B cell (primary cell): ENCODE results near the gene NPIPB9. TPM values are rescaled to one million over a fixed set of nuclear protein-coding genes. Genes with fewer than 3 reads are reported as not detected.
A peak's percentile ranks its signal among the peaks of the same experiment; 100 is the strongest.
"Not testable (repeated sequence)": the region's sequence is repeated elsewhere in the genome, so short reads cannot be mapped to it uniquely, and the experiment has no call there.

Experiments
- ATAC-seq: fragments of 200-7000 bp; cut with Tn5 transposase; one replicate; pipeline ENCODE4 v1.10.0; 2021; ENCODE audit warnings: low read depth, mild to moderate bottlenecking, moderate number of reproducible peaks, moderate library complexity
- CTCF ChIA-PET: fragments of 350-600 bp; sonication (Branson Sonifier 250); formaldehyde crosslinking; loops from one replicate; lab custom pipeline; 2021; ENCODE audit warnings: antibody characterized with exemption, inconsistent platforms; lab: Charles Lee
- POLR2A ChIA-PET: fragments of 350-600 bp; sonication (Branson Sonifier 250); formaldehyde crosslinking; loops from one replicate; lab custom pipeline; 2021; ENCODE audit warnings: antibody characterized with exemption; lab: Charles Lee
- DNase-seq: peaks from one replicate; pipeline ENCODE4 v3.0.0; 2013
- H2AFZ ChIP-seq: 2 replicates; pipeline ENCODE4 v1.6.1; 2012; ENCODE audit warnings: mild to moderate bottlenecking, low read depth, low read length; ENCODE audit not compliant: insufficient read depth, poor library complexity, severe bottlenecking
- H3K27ac ChIP-seq, 2 donors: 1 replicate in 1 of 2; 2 replicates in 1 of 2; pipeline ENCODE4 v1.5.1; 2012 to 2013; ENCODE audit warnings: low read length in 2 of 2, mild to moderate bottlenecking in 2 of 2, moderate library complexity in 1 of 2
- H3K27me3 ChIP-seq, 4 experiments: fragments of 200-600 bp in 1 of 4; sonication (generic) in 1 of 4; replicated peaks in 1 of 4; 1 replicate in 2 of 4; 2 replicates in 2 of 4; pipeline versions ENCODE4 v1.6.1 to v1.7.0; 2013 to 2016; ENCODE audit warnings: low read length in 3 of 4, mild to moderate bottlenecking in 2 of 4, mixed read lengths in 1 of 4, moderate library complexity in 1 of 4; ENCODE audit not compliant: insufficient read depth in 4 of 4, control insufficient read depth in 3 of 4; ENCODE audit errors: control extremely low read depth in 1 of 4
- H3K36me3 ChIP-seq, 2 experiments: replicated peaks in 1 of 2; 1 replicate in 1 of 2; 2 replicates in 1 of 2; pipeline versions ENCODE4 v1.6.1 to v1.7.1; 2013; ENCODE audit warnings: low read length in 1 of 2; ENCODE audit not compliant: insufficient read depth in 2 of 2, control insufficient read depth in 1 of 2; ENCODE audit errors: control extremely low read depth in 1 of 2, extremely low read depth in 1 of 2
- H3K4me1 ChIP-seq, 2 donors: fragments of 200-600 bp in 1 of 2; sonication (generic) in 1 of 2; 1 replicate in 1 of 2; 2 replicates in 1 of 2; pipeline versions ENCODE4 v1.5.1 to v1.6.1; 2013 to 2017; ENCODE audit warnings: low read length in 2 of 2; ENCODE audit not compliant: control insufficient read depth in 2 of 2, insufficient read depth in 2 of 2
- H3K4me2 ChIP-seq: replicated peaks from 2 replicates; pipeline ENCODE3; 2012; ENCODE audit warnings: mild to moderate bottlenecking, low read depth, low read length; ENCODE audit not compliant: poor library complexity, severe bottlenecking
- H3K4me3 ChIP-seq, 5 experiments: fragments of 200-600 bp in 1 of 5; sonication (generic) in 1 of 5; 1 replicate in 3 of 5; 2 replicates in 2 of 5; pipeline versions ENCODE4 v1.5.1 to v1.7.0; 2011 to 2016; ENCODE audit warnings: low read length in 4 of 5, mild to moderate bottlenecking in 4 of 5, low read depth in 2 of 5, control low read depth in 1 of 5, moderate library complexity in 1 of 5; ENCODE audit not compliant: insufficient read depth in 1 of 5; ENCODE audit errors: control extremely low read depth in 1 of 5, extremely low read depth in 1 of 5
- H3K79me2 ChIP-seq: fragments of 200-600 bp; sonication (generic); one replicate; pipeline ENCODE4 v1.6.0; 2016; ENCODE audit warnings: low read length; ENCODE audit not compliant: control insufficient read depth, insufficient read depth
- H3K9ac ChIP-seq: fragments of 200-600 bp; sonication (generic); 2 replicates; pipeline ENCODE4 v1.6.1; 2017; ENCODE audit warnings: mild to moderate bottlenecking, low read length, moderate library complexity
- H3K9me3 ChIP-seq, 3 donors: one replicate each; pipeline versions ENCODE4 v1.6.1 to v1.7.1; 2013; ENCODE audit warnings: low read length in 2 of 3; ENCODE audit not compliant: control insufficient read depth in 2 of 3, insufficient read depth in 1 of 3; ENCODE audit errors: control extremely low read depth in 1 of 3
- H4K20me1 ChIP-seq: 2 replicates; pipeline ENCODE4 v1.6.0; 2012; ENCODE audit warnings: mild to moderate bottlenecking, low read length; ENCODE audit not compliant: insufficient read depth, control insufficient read depth, poor library complexity, severe bottlenecking
- H3K27ac Mint-ChIP-seq: one replicate; pipeline ENCODE4 v1.8.0; 2021; ENCODE audit warnings: mixed read lengths
- H3K27me3 Mint-ChIP-seq: one replicate; pipeline ENCODE4 v1.8.0; 2021; ENCODE audit warnings: mixed read lengths
- H3K4me1 Mint-ChIP-seq: one replicate; pipeline ENCODE4 v1.8.0; 2021; ENCODE audit warnings: mixed read lengths
- H3K4me3 Mint-ChIP-seq: one replicate; pipeline ENCODE4 v1.8.0; 2021; ENCODE audit warnings: mixed read lengths
- H3K9me3 Mint-ChIP-seq: one replicate; pipeline ENCODE4 v1.8.0; 2022; ENCODE audit warnings: mixed read lengths; ENCODE audit not compliant: insufficient read depth
- WGBS: methylation state at CpG from one replicate; pipeline ENCODE4 v1.1.5; 2013; ENCODE audit warnings: missing lambda C conversion rate; ENCODE audit not compliant: insufficient coverage; 5-methylcytosine and 5-hydroxymethylcytosine counted together
- intact Hi-C: fragments of 100-400 bp; cut with micrococcal nuclease; formaldehyde crosslinking; loops from one replicate; pipeline ENCODE4 v1.10.0; 2022
- polyA plus RNA-seq: library from polyadenylated mRNA; depleted of rRNA; stranded (reverse); fragments of >200 nt; gene quantifications from 2 replicates; pipeline ENCODE4 v1.2.3, GENCODE V29; 2012
- total RNA-seq, 2 donors: library from RNA; stranded (reverse); fragments of 120-200 nt in 1 of 2; gene quantifications; 1 replicate in 1 of 2; 2 replicates in 1 of 2; pipeline versions ENCODE4 v1.2.3 to v1.2.4, GENCODE V29; 2013 to 2022

Gene NPIPB9
- total and polyA plus RNA-seq, 2 donors (not counting 1 experiment from before 2014, with no cell fraction given) = 1.3 to 12.6 TPM

DNA sequence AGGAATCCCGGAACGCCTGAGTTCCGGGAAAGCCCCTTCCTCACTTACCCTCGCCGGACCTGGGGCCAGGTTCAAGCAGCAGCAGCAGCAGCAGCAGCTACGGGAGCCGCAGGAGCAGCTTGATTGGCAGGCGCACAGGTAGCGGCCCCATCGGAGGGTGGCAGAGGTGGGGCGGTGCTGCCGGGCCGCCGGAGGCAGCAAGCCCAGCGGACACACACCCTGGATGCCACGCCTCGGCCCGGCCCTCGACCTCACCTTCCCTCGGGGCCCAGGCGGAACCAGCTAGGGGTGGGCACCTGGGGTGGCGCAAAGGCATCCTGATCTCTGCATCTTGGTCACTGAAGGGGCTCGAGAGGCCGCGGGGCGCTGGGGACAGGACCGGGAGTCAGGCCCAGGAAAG lies 11.0 kb upstream of the NPIPB9 start:
- H3K4me2 ChIP-seq, H3K27ac ChIP-seq, H3K27me3 ChIP-seq, H3K9me3 Mint-ChIP-seq, H3K4me3 Mint-ChIP-seq, H3K4me1 Mint-ChIP-seq, POLR2A ChIA-PET, H3K9ac ChIP-seq, H3K9me3 ChIP-seq, intact Hi-C loops, H2AFZ ChIP-seq, H4K20me1 ChIP-seq, H3K4me3 ChIP-seq, CTCF ChIA-PET, H3K79me2 ChIP-seq, H3K36me3 ChIP-seq, H3K27me3 Mint-ChIP-seq, H3K4me1 ChIP-seq, DNase-seq, H3K27ac Mint-ChIP-seq: not testable (repeated sequence)
- WGBS = no CpG with 5 or more reads among the region's 27 CpGs
- peak; percentile 58 for ATAC-seq

DNA sequence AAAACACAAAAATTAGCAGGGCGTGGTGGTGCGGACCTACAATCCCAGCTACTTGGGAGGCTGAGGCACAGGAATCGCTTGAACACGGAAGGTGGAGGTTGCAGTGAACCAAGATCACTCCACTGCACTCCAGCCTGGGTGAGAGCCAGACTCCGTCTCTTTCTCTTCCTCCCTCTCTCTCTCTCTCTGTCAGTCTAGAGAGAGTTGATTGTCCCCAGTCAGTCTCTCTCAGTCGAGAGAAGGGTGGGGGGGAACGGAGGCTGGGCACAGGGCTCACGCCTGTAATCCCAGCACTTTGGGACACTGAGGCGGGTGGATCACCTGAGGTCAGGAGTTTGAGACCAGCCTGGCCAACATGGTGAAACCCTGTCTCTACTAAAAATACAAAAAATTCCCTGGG lies 10.3 kb upstream of the NPIPB9 start:
- H3K4me1 Mint-ChIP-seq, H2AFZ ChIP-seq, CTCF ChIA-PET, H3K27ac Mint-ChIP-seq, H3K4me3 Mint-ChIP-seq, H3K36me3 ChIP-seq, H3K4me3 ChIP-seq, H3K9me3 ChIP-seq, intact Hi-C loops, H3K4me2 ChIP-seq, H3K9me3 Mint-ChIP-seq, H3K27ac ChIP-seq, H3K79me2 ChIP-seq, H3K27me3 Mint-ChIP-seq, ATAC-seq, H3K4me1 ChIP-seq, H4K20me1 ChIP-seq, H3K27me3 ChIP-seq, POLR2A ChIA-PET, H3K9ac ChIP-seq: not testable (repeated sequence)
- DNase-seq = peak; percentile 1
- no CpG with 5 or more reads among the region's 9 CpGs for WGBS

DNA sequence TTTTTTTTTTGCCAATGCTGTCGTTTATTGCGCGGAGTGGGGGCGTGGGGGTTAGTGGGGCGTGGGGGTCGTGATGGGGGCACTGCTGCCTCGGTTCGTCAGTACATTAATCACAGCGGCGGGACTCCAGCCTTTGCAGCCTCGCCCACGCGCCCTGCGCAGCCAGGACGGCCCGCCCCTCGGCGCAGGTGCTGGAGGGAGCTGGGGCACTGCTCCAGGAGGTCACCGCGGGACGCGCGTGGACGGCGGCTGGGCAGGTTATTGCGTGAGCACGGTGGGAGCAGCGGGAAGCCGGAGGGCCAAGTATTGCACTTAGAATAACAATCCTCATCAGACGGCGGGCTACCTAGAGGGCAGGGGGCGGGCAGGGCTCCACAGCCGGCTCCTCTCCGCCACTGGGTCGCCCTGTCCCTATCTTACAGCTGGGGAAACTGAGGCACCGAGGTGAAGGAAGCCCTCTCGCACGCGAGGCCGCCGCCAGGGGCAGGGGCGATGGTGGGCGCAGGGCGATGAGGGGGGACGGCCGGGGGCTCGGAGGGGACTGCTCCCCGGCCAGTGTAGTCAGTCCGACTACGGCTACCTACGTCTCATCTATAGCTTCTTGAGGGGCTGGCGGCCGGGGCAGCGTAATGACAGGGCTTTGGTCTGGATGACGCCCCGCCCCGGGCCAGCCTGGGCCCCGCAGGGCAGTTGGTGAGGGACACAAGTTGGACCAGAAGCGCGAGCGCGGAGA lies 4.8 kb upstream of the NPIPB9 start:
- H3K27me3 Mint-ChIP-seq, intact Hi-C loops, POLR2A ChIA-PET, H3K9me3 ChIP-seq, H2AFZ ChIP-seq, H3K4me1 Mint-ChIP-seq, H3K4me3 Mint-ChIP-seq, H3K27ac ChIP-seq, ATAC-seq, H3K4me3 ChIP-seq, H3K36me3 ChIP-seq, H3K9me3 Mint-ChIP-seq, H3K4me1 ChIP-seq, H3K79me2 ChIP-seq, H3K9ac ChIP-seq, H3K4me2 ChIP-seq, H3K27me3 ChIP-seq, H4K20me1 ChIP-seq, H3K27ac Mint-ChIP-seq, CTCF ChIA-PET: not testable (repeated sequence)
- DNase-seq = peak; percentile 1
- WGBS = 67% methylated on average over 11 of the region's 62 CpGs
